Measurements from ENCODE around the gene PIP4K2C. TPM values are rescaled to one million over a fixed set of nuclear protein-coding genes. Genes with fewer than 3 reads are reported as not detected.

The PIP4K2C gene
- polyA plus RNA-seq, 2 of the 4 experiments (the other 2 are of a cell fraction): 35.3 to 62.9 TPM

- TF ChIP-seq, protein P1, sequence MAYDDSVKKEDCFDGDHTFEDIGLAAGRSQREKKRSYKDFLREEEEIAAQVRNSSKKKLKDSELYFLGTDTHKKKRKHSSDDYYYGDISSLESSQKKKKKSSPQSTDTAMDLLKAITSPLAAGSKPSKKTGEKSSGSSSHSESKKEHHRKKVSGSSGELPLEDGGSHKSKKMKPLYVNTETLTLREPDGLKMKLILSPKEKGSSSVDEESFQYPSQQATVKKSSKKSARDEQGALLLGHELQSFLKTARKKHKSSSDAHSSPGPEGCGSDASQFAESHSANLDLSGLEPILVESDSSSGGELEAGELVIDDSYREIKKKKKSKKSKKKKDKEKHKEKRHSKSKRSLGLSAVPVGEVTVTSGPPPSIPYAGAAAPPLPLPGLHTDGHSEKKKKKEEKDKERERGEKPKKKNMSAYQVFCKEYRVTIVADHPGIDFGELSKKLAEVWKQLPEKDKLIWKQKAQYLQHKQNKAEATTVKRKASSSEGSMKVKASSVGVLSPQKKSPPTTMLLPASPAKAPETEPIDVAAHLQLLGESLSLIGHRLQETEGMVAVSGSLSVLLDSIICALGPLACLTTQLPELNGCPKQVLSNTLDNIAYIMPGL (CRISPR knock-in tag; IDR thresholded peaks at IDR 0.05; ENCODE audit: borderline replicate concordance): no peak
- no peak for TF ChIP-seq CBX8 (IDR thresholded peaks at IDR 0.05)
- no peak for TF ChIP-seq TP53 (CRISPR knock-in tag; IDR thresholded peaks at IDR 0.05)
- no peak for TF ChIP-seq CBX2 (IDR thresholded peaks at IDR 0.05; ENCODE audit: borderline replicate concordance, low read depth)
- no peak for TF ChIP-seq CHD4 (IDR thresholded peaks at IDR 0.05; ENCODE audit: borderline replicate concordance)
- TF ChIP-seq ZC3H11A (IDR thresholded peaks at IDR 0.05): no peak
- no peak for TF ChIP-seq POLR2A (IDR thresholded peaks at IDR 0.05; ENCODE audit: low read length)
- TF ChIP-seq, protein P2, sequence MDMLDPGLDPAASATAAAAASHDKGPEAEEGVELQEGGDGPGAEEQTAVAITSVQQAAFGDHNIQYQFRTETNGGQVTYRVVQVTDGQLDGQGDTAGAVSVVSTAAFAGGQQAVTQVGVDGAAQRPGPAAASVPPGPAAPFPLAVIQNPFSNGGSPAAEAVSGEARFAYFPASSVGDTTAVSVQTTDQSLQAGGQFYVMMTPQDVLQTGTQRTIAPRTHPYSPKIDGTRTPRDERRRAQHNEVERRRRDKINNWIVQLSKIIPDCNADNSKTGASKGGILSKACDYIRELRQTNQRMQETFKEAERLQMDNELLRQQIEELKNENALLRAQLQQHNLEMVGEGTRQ (IDR thresholded peaks at IDR 0.05): no peak
- no peak for TF ChIP-seq HDAC2 (IDR thresholded peaks at IDR 0.05)
- TF ChIP-seq, protein P3, sequence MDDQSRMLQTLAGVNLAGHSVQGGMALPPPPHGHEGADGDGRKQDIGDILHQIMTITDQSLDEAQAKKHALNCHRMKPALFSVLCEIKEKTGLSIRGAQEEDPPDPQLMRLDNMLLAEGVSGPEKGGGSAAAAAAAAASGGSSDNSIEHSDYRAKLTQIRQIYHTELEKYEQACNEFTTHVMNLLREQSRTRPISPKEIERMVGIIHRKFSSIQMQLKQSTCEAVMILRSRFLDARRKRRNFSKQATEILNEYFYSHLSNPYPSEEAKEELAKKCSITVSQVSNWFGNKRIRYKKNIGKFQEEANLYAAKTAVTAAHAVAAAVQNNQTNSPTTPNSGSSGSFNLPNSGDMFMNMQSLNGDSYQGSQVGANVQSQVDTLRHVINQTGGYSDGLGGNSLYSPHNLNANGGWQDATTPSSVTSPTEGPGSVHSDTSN (IDR thresholded peaks at IDR 0.05): no peak
These were observed 1.7 kb downstream of the PIP4K2C start (continued) for GRCh38 chr12:57592551-57593165.

DNA sequence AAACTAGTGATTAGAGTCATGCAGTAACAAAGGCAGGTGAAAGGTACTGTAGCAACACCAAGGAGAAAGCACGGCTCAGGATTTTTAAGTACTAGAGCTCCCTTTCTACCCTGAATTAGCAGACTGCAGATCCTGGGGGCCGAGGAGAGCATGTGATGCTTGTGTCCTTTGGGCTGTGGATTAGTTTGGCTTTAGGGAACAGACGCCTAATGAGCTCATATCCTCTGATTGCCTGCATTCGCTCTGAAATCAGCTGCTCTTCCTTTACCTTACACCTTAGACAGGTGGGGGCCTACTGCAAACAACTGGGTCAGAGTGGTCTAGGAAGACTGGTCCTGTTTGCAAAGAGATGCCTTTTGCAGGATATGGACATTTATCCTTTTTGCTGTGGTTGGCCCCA lies 2.2 kb downstream of the PIP4K2C start:
- FAIRE-seq: no peak
- ChIA-PET POLR2A (interaction anchor here (0.6 kb wide), 2 partner anchors 18 to 78 kb away, joined by 3 to 4 read pairs; partner anchors contain the start of gene ARHGEF25), CTCF (interaction anchor here (0.9 to 5.5 kb wide), 6 partner anchors 10 to 40 kb away, joined by 3 to 55 read pairs (median 10); partner anchors contain the start of gene B4GALNT1)
- TF ChIP-seq RNF2 (IDR thresholded peaks at IDR 0.05; ENCODE audit: borderline replicate concordance, low read depth): no peak
- TF ChIP-seq KDM5A (IDR thresholded peaks at IDR 0.05): no peak
- no peak for TF ChIP-seq ZSCAN20 (CRISPR knock-in tag; IDR thresholded peaks at IDR 0.05)
- no peak for TF ChIP-seq BHLHE40 (IDR thresholded peaks at IDR 0.05; ENCODE audit: low read depth, low read length)
- TF ChIP-seq JUN (IDR thresholded peaks at IDR 0.05): no peak
- TF ChIP-seq, protein P4, sequence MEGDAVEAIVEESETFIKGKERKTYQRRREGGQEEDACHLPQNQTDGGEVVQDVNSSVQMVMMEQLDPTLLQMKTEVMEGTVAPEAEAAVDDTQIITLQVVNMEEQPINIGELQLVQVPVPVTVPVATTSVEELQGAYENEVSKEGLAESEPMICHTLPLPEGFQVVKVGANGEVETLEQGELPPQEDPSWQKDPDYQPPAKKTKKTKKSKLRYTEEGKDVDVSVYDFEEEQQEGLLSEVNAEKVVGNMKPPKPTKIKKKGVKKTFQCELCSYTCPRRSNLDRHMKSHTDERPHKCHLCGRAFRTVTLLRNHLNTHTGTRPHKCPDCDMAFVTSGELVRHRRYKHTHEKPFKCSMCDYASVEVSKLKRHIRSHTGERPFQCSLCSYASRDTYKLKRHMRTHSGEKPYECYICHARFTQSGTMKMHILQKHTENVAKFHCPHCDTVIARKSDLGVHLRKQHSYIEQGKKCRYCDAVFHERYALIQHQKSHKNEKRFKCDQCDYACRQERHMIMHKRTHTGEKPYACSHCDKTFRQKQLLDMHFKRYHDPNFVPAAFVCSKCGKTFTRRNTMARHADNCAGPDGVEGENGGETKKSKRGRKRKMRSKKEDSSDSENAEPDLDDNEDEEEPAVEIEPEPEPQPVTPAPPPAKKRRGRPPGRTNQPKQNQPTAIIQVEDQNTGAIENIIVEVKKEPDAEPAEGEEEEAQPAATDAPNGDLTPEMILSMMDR (IDR thresholded peaks at IDR 0.05): no peak
- no peak for TF ChIP-seq NR3C1 (IDR thresholded peaks at IDR 0.05)
- TF ChIP-seq POLR2A (IDR thresholded peaks at IDR 0.05; ENCODE audit: low read length): no peak
- TF ChIP-seq CBX2 (IDR thresholded peaks at IDR 0.05; ENCODE audit: borderline replicate concordance, low read depth): no peak
- no peak for TF ChIP-seq HOXB5 (CRISPR knock-in tag; IDR thresholded peaks at IDR 0.05)
- TF ChIP-seq HOXA7 (CRISPR knock-in tag; IDR thresholded peaks at IDR 0.05): no peak
- no peak for TF ChIP-seq MYC (IDR thresholded peaks at IDR 0.05; ENCODE audit: borderline replicate concordance, low read length)
- ATAC-seq: no peak
- H3K4me3 ChIP-seq: no peak overlapping the region
- no peak for DNase-seq (ENCODE audit: low read depth in 1 of 2, low spot score in 1 of 2)
- H3K4me2 ChIP-seq: no peak overlapping the region; the same call in 2 of the 3 replicates
- peaks cover 12% of the 10 kb centered on the region for H3K4me1 ChIP-seq
- no peaks in the 10 kb centered on the region for H3K9me3 ChIP-seq
- WGBS (ENCODE audit: missing lambda C conversion rate): 86% methylated on average over 4 of the region's 4 CpGs
- H3K27ac ChIP-seq: no peak overlapping the region

All from A549 (cell line).